Thymus (tissue), 11 donors: Measurements from ENCODE around the gene POLD4. TPM values are rescaled to one million over a fixed set of nuclear protein-coding genes. Genes with fewer than 3 reads are reported as not detected.

Source experiments
- DNase-seq, 9 donors: peaks; one replicate each; pipeline ENCODE4 v3.0.0-alpha.2; 2013; ENCODE audit warnings: low spot score in 9 of 9, low read depth in 6 of 9, missing footprints in 1 of 9
- H3K27ac ChIP-seq, 2 donors: one replicate each; pipeline ENCODE4 v1.5.1; 2013; ENCODE audit warnings: control low read depth in 1 of 2, low read depth in 1 of 2, low read length in 1 of 2, mild to moderate bottlenecking in 1 of 2, moderate library complexity in 1 of 2
- H3K27me3 ChIP-seq, 2 donors: one replicate each; pipeline ENCODE4 v1.5.1; 2013; ENCODE audit warnings: low read length in 1 of 2; ENCODE audit not compliant: control insufficient read depth in 2 of 2, insufficient read depth in 1 of 2
- H3K36me3 ChIP-seq, 2 donors: one replicate each; pipeline ENCODE4 v1.5.1; 2013; ENCODE audit warnings: low read length in 1 of 2, mild to moderate bottlenecking in 1 of 2, moderate library complexity in 1 of 2; ENCODE audit not compliant: control insufficient read depth in 2 of 2, insufficient read depth in 2 of 2
- H3K4me1 ChIP-seq, 2 donors: one replicate each; pipeline ENCODE4 v1.5.1; 2013; ENCODE audit warnings: low read length in 2 of 2; ENCODE audit not compliant: control insufficient read depth in 2 of 2, insufficient read depth in 2 of 2
- H3K4me3 ChIP-seq, 2 donors: one replicate each; pipeline ENCODE4 v1.5.1; 2013; ENCODE audit warnings: low read length in 2 of 2, control low read depth in 1 of 2, mild to moderate bottlenecking in 1 of 2
- H3K9me3 ChIP-seq, 2 donors: one replicate each; pipeline ENCODE4 v1.5.1; 2013; ENCODE audit warnings: low read length in 1 of 2, mild to moderate bottlenecking in 1 of 2; ENCODE audit not compliant: control insufficient read depth in 2 of 2, insufficient read depth in 1 of 2
- WGBS: extraction: QIAGEN DNeasy Blood & Tissue Kit; methylation state at CpG from one replicate; pipeline ENCODE4 v1.1.7; 2013; 5-methylcytosine and 5-hydroxymethylcytosine counted together
- polyA plus RNA-seq: library from polyadenylated mRNA; stranded (reverse); fragments of 200-250 nt; gene quantifications from one replicate; pipeline ENCODE4 v1.2.3, GENCODE V29; 2013
- total RNA-seq: library from RNA; stranded (reverse); fragments of 120-200 nt; gene quantifications from one replicate; pipeline ENCODE4 v1.2.4, GENCODE V29; 2013
- donor health status: healthy.

The POLD4 gene
- total and polyA plus RNA-seq, 2 donors, result 70.0 to 143 TPM

DNA sequence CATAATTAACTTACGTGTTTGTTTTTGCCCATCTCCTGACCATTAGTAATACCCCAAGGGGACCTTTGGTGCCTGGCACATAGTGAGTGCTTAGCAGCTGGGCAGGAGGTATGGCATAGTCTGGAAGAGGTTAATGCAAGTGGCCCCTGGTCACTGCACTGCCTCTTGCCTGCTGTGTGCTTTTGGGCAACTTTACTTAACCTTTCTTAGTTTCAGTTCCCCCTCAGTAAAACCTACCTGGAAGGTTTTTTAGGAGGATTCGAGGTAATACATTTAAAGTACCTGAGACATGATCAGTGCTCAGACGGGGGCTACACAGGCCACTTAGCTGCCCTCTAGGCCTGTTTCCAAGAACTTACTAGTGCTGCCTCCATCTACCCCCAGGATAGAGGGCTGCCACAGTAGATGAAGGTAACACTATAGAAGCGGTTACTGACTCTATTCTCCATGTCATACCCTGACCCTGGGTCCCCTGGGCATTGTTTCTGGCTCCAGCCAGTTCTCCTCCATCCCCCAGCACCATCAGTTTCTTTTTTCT lies 3.3 kb downstream of the POLD4 start:
- no peaks in the 10 kb centered on the region for H3K36me3 ChIP-seq
- H3K27me3 ChIP-seq, result no peaks in the 10 kb centered on the region
- H3K9me3 ChIP-seq, result no peaks in the 10 kb centered on the region
- H3K4me3 ChIP-seq, result no peak overlapping the region
- H3K4me1 ChIP-seq, result peaks cover 9 to 53% of the 10 kb centered on the region in 2 donors
- no peak for DNase-seq
- no peak overlapping the region for H3K27ac ChIP-seq
- 96% methylated on average over 4 of the region's 4 CpGs for WGBS

DNA sequence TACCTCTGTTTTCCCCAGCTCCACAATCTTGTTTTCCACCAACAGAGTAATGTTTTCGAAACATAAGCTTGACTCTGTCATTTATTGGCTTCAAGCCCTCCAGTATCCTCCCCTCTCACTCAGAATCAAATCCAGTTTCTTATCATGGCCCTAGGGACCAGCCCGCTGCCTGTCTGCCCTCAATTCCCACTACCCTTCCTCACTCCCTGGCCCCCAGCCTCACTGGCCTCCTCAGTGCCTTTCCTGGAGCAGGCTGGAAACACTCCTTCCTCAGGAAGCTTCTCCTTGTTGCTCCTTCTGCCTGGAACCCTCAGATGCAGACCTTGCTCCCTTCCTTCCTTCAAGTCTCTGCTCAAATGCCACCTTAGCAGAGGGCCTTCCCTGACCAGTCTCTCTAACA lies 3.9 kb downstream of the POLD4 start:
- H3K9me3 ChIP-seq, result no peaks in the 10 kb centered on the region
- H3K27me3 ChIP-seq, result no peaks in the 10 kb centered on the region
- H3K4me3 ChIP-seq, result no peak overlapping the region
- H3K4me1 ChIP-seq, result peaks cover 9 to 52% of the 10 kb centered on the region in 2 donors
- no peak overlapping the region for H3K27ac ChIP-seq
- H3K36me3 ChIP-seq, result no peaks in the 10 kb centered on the region
- WGBS, result 99% methylated on average over 2 of the region's 2 CpGs
- DNase-seq, result no peak

DNA sequence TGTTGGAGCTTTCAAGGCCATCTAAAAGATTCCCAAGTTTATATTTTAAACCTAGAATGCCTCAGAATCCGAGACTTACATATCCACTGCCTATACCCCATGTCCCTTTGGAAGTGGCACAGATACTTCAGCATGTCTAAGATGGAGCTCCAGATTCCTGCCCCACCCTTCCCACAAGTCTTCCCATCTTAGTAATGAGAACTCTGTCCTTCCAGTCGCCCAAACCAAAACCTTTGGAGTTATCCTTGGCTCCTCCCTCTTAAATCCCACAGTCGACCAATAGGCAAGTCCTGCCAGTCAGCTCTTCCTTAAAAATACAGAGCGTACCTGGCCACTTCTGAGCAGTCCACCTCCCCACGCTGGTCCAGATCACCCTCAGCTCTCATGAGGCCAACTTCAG lies 4.3 kb downstream of the POLD4 start:
- Histone ChIP-seq H3K27ac (no peak overlapping the region), H3K4me3 (no peak overlapping the region), H3K9me3 (no peaks in the 10 kb centered on the region), H3K27me3 (no peaks in the 10 kb centered on the region), H3K4me1 (peaks cover 9 to 52% of the 10 kb centered on the region in 2 donors), H3K36me3 (no peaks in the 10 kb centered on the region)
- no peak for DNase-seq
- WGBS, result 92% methylated on average over 5 of the region's 5 CpGs

DNA sequence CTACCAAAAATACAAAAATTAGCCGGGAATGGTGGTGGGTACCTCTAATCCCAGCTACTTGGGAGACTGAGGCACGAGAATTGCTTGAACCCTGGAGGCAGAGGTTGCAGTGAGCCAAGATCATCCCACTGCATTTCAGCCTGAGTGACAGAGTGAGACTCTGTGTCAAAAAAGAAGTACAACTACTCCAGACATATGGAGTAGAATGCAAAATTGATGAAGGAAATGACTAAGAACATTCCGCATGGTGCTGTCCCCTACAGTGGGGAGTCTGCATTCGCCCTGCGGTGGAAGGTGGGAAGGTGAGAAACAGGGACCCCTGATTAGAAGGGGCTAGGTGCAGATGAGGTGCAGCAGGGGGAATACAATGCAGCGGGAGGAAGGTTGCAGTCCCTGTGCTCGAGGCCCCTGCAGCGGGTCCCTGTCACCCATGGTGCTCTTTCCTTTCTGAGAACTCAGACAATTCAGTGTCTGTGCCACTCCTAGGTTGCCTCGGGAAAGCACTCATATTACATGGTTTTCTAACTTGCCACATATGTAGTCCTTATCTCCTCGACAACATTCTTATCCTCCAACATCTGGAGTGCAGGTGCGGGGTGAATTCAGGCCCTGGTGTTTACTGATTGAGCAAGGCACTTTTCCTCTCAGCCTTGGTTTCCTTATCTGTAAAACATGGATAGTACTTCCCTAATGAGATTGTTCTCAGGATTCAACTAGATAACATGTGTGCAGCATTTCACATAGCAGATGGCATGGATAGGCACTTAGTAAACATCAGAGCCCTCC lies 5.2 kb downstream of the POLD4 start:
- Histone ChIP-seq H3K36me3 (no peaks in the 10 kb centered on the region), H3K4me3 (no peak overlapping the region), H3K9me3 (no peaks in the 10 kb centered on the region), H3K27ac (no peak overlapping the region), H3K4me1 (peaks cover 5 to 45% of the 10 kb centered on the region in 2 donors), H3K27me3 (no peaks in the 10 kb centered on the region)
- DNase-seq, result no peak
- 89% methylated on average over 11 of the region's 11 CpGs for WGBS

DNA sequence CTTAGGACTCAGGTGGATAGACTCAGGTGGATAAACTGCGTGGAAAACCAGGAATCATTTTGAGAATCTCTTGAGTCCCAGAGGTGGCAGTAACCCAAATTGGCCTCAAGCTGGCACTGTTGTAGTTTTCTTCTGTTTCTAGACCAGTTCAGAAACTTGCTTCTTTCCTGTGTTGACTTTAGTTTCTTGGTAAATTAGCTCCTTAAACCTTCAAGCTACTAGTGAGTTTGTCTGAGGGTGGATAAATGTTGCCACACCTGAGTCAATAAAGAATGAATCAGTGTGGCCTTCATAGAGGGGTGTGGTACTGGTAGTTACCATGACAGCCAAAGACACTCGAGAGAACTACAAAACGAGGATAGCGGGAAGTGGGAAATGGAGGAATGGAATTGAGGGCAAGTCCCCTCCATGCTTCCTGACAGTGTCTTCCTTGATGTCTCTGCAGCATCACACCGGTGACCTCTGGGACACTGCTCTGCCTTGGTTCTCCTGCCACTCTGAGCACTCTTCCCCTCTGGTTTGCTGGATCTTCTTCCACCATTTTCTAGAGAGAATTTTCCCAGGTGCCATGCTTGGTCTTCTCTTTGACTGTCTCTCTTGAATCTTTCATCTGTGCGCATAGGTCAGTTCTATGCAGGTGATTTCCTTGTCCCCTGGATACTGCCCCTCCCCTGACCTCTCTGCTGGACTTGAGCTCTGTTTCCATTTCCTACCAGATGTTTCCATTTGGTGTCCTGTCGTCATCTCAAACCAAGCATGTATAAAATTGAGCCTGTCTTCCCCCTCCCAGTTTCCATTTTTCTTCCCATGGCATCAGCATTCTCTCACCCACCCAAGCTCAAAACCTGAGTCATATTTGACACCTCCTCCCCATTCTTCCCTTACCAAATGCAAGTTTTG lies 7.2 kb downstream of the POLD4 start:
- Histone ChIP-seq H3K4me3 (no peak overlapping the region), H3K27me3 (no peaks in the 10 kb centered on the region), H3K27ac (no peak overlapping the region), H3K4me1 (peaks cover 0 to 26% of the 10 kb centered on the region in 2 donors), H3K36me3 (no peaks in the 10 kb centered on the region), H3K9me3 (peaks cover 0 to 4% of the 10 kb centered on the region in 2 donors)
- DNase-seq, result peak in 2 of 9 donors; percentile 36 to 62
- WGBS, result 91% methylated on average over 7 of the region's 7 CpGs

DNA sequence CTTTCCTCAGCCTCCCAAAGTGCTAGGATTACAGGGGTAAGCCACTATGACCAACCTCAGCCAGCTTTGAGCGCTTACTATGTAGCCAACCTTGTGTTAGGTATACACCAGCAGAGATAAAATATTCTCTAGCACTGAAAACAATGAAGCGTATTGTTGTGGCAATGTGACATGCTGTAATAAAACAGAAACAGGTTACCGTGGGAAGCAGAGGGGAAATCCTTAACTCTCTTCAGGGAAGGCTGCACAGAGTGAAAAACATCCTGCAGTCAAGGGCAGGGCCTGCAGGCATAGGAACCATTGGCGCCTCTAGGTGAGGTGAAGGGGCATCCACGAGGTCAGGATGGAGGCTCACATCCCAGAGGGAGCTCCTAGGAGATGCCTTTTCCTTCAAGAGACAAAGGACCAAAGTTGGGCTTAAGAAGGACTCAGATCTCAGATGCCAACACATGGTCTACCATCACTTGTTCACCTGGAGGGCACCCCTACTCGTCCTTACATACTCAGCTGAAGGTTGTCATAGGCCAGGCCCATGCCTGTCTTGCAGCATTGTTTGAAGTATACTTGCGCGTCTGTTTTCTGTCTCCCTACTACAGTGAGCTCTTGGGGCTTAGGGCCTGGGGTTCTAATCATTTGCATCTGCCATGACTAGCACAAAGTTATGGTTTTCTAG lies 8.0 kb downstream of the POLD4 start:
- 93% methylated on average over 8 of the region's 8 CpGs for WGBS
- Histone ChIP-seq H3K4me1 (peaks cover 0 to 24% of the 10 kb centered on the region in 2 donors), H3K27ac (peak overlapping the region in 1 of 2 donors; percentile 20), H3K27me3 (no peaks in the 10 kb centered on the region), H3K9me3 (peaks cover 0 to 4% of the 10 kb centered on the region in 2 donors), H3K36me3 (no peaks in the 10 kb centered on the region), H3K4me3 (no peak overlapping the region)
- DNase-seq, result no peak

DNA sequence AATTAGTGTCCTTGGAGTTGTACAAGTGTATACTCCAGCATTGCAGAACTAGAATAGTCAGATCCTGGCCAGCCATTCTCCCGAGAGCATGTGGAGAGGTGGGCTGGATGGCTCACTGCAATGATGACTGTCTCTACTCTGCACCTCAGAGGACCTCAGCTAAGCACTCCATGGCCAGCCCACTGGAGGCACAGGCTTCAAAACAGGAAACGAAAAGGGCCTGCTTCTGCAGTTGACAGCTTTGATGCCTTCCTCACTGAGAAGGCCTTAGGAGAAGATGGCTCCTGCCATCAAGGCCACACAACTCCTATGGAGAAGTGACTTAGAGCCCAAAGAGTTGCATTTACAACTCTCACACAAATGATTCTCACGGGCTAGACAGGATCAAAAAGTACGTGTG lies 9.1 kb downstream of the POLD4 start:
- Histone ChIP-seq H3K27me3 (no peaks in the 10 kb centered on the region), H3K4me1 (peaks cover 0 to 24% of the 10 kb centered on the region in 2 donors), H3K4me3 (no peak overlapping the region), H3K9me3 (peaks cover 0 to 4% of the 10 kb centered on the region in 2 donors), H3K36me3 (no peaks in the 10 kb centered on the region), H3K27ac (no peak overlapping the region)
- DNase-seq, result peak in 1 of 9 donors; percentile 52
- WGBS, result 74% methylated on average over 4 of the region's 4 CpGs

DNA sequence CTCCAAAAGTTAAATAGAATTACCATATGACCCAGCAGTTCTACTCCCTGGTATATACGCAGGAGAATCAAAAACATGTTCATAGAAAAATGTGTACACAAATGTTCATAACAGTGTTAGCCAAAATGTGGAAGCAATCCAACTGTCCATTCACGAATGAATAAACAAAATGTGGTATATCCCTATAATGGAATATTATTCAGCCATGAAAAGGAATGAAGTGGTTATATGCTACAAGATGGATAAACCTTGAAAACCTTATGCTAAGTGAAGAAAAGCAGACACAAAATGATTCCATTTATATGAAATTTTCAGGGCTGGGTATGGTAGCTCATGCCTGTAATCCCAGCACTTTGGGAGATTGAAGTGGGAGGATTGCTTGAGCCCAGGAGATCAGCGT lies 16.1 kb downstream of the POLD4 start:
- WGBS, result 99% methylated on average over 3 of the region's 3 CpGs
- no peaks in the 10 kb centered on the region for H3K27me3 ChIP-seq

More for the DNA sequence above, 16.1 kb downstream of the POLD4 start:
- Histone ChIP-seq H3K4me3 (no peak overlapping the region), H3K4me1 (no peaks in the 10 kb centered on the region), H3K9me3 (peaks cover 0 to 4% of the 10 kb centered on the region in 2 donors), H3K27ac (no peak overlapping the region), H3K36me3 (no peaks in the 10 kb centered on the region)
- no peak for DNase-seq
